ENCODE results near the gene CTDP1.

CTDP1 gene

DNA sequence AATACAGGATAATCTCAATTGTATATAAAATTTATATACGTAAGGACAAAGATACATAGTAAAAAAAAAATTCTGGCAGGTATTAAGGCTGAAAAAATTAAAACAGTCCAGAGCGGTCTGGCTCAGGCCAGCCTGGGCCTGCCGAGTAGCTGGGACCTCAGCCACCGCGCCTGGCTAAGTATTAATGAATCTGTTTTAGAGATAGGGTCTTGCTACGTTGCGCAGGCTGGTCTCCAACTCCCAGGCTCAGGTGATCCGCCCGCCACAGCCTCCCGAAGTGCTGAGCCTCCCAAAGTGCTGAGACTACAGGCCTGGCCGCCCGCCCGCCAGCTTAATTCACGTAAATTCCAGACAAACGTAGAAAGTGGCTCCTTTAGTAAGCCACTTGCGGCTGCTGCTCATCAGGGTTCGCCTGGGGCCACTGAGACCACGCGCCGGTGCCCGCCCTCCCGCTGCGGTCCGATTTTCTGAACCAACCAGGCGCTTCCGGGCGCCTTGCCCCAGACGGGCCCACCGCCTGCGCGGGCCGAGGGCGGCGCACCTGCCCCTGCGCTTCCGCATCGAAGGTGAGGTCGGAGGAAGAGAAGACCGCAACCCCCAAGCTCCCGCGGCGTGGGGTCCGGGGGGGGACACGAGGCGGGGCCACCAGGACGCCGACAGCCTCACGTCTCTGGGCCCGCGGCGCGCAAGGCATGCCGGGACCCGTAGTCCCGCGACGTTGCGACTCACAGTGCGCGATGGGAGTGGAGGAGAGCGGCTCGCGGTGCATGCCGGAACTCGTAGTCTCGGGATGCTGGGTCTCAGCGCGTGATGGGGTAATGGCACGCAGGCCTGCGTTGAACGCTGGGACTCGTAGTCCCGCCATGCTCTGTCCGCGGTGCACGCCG, 695 bp upstream of the CTDP1 start:
- peak; percentile 98 for DNase-seq (ENCODE audit: low read depth)
- peak overlapping the region; percentile 87 for H3K4me3 ChIP-seq (ENCODE audit: low read length)
- TF ChIP-seq, protein P1, sequence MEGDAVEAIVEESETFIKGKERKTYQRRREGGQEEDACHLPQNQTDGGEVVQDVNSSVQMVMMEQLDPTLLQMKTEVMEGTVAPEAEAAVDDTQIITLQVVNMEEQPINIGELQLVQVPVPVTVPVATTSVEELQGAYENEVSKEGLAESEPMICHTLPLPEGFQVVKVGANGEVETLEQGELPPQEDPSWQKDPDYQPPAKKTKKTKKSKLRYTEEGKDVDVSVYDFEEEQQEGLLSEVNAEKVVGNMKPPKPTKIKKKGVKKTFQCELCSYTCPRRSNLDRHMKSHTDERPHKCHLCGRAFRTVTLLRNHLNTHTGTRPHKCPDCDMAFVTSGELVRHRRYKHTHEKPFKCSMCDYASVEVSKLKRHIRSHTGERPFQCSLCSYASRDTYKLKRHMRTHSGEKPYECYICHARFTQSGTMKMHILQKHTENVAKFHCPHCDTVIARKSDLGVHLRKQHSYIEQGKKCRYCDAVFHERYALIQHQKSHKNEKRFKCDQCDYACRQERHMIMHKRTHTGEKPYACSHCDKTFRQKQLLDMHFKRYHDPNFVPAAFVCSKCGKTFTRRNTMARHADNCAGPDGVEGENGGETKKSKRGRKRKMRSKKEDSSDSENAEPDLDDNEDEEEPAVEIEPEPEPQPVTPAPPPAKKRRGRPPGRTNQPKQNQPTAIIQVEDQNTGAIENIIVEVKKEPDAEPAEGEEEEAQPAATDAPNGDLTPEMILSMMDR (conservative IDR thresholded peaks at IDR 0.05; ENCODE audit: low read depth, low read length), result no peak

DNA sequence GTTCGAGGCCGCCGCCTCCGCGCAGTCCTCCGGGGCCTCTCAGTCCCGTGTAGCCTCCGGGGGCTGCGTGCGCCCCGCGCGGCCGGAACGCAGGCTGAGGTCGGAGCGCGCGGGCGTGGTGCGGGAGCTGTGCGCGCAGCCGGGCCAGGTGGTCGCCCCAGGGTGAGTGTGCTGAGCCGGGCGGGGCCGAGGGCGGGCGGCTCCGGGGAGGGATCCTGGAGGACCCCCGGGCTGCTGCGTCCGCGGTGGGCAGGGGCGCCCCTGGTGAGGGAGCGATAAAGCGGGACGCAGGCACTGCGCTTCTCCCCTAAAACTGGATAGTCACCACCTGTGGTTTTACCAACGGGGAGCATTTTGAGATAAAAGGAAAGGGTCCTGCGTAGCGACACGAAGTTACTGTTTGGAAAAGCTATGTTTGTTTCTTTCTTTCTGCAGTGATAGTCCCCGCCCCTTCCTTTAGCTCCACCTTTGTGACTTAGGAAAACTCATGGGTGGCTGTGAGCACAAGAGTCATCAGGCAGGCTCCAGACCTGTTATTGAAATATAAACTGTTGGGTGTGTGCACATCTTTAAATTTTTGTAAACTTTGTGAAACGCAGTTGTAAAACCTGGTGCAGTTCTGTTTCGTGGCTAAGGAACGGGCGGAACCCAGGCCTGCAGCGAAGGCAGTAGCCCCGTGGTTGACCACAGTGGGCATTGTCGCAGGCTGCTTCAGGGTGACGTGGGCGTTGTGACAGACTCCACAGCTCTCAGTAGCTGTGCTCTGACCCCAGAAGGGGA, 687 bp downstream of the CTDP1 start:
- peak; percentile 25 for DNase-seq (ENCODE audit: low read depth)
- TF ChIP-seq, protein P1 (conservative IDR thresholded peaks at IDR 0.05; ENCODE audit: low read depth, low read length), result no peak
- H3K4me3 ChIP-seq (ENCODE audit: low read length), result peak overlapping the region; percentile 87

DNA sequence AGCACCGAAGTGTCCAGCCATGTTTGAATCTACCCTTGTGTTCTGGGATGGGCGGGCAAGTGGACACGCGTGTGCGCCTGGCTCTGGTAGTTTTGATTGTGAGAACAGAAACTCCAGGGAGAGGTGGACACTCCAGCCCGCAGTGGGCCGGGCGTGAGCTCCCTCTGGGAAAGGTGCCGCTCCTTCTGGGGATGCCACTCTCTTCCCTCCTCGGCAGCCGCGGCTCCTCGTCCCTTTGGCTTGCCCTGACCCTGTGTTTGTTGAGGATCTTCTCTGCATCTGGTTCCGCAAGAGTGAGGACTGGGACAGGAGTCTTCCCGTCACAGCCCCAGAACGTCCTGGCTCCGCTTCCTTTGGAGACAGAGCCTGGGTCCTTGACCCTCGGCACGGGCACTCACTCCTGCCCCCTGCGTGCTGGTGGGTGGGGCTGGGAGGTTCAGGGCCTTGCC, 1.3 kb downstream of the CTDP1 start:
- no peak for DNase-seq (ENCODE audit: low read depth)
- TF ChIP-seq, protein P1 (conservative IDR thresholded peaks at IDR 0.05; ENCODE audit: low read depth, low read length), result no peak
- H3K4me3 ChIP-seq (ENCODE audit: low read length), result peak overlapping the region; percentile 87

DNA sequence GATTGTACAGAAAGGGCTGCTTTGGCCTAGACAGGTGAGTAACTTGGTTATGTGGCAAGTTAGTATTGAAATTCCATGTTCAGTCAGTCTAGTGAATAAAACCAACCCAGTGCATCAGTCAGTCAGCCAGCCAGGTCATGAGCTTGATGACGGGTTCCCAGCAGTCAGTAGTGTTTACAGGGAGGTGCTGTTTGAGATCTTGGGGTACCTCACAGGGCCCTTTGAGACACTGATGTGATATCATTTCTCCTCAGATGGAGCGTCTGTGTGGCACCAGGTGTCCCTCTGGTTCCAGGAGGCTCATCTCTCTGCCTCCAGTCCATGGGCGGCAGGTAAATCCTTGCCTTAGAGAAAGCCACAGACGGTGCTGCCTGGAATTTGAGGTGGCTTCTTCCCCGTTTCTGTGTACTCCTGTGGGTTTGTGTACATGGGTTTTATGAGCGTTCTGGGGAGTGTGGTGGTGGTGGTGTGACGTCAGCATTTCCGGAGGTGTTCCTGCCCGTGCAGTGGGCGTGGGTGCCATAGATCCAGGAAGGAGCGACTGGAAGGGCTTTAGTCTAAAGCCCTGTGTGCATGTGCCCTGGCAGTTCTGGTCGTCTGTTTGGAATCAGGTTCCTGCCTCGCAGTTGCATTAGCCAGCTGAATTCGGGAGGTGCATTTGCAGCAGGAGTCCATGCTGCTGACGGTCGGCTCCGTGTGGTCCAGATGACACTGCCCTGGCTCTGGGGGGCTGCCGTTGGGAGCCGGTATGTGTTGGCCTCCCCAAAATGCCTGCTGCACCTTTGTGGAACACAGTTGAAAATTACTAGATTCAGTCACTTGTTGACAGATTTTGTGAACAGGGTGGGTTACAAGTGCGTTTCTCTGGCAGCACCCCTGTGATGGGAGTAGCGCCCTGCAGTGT, 2.1 kb downstream of the CTDP1 start:
- H3K4me3 ChIP-seq (ENCODE audit: low read length), result no peak overlapping the region
- no peak for DNase-seq (ENCODE audit: low read depth)
- TF ChIP-seq, protein P1 (conservative IDR thresholded peaks at IDR 0.05; ENCODE audit: low read depth, low read length), result no peak

DNA sequence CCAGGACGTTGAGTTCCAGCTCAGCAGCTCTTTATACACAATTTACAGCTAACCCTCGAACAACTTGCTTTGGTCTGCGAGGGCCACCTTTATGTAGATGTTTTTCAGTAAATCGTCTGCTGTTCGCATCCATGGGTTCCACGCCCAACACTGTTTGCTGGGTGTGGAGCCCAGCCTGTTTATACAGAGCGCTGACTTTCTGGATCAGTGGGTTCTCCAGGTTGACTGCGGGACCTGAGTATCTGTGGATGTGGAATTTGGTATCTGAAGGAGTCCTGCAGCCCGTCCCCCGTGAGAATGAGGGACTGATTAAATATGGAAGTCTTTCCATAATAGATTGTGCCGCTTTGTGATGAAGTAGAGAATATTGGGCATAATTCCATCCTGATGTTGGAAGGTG, 2.9 kb downstream of the CTDP1 start:
- H3K4me3 ChIP-seq (ENCODE audit: low read length), result no peak overlapping the region
- TF ChIP-seq, protein P1 (conservative IDR thresholded peaks at IDR 0.05; ENCODE audit: low read depth, low read length), result no peak
- DNase-seq (ENCODE audit: low read depth), result no peak

DNA sequence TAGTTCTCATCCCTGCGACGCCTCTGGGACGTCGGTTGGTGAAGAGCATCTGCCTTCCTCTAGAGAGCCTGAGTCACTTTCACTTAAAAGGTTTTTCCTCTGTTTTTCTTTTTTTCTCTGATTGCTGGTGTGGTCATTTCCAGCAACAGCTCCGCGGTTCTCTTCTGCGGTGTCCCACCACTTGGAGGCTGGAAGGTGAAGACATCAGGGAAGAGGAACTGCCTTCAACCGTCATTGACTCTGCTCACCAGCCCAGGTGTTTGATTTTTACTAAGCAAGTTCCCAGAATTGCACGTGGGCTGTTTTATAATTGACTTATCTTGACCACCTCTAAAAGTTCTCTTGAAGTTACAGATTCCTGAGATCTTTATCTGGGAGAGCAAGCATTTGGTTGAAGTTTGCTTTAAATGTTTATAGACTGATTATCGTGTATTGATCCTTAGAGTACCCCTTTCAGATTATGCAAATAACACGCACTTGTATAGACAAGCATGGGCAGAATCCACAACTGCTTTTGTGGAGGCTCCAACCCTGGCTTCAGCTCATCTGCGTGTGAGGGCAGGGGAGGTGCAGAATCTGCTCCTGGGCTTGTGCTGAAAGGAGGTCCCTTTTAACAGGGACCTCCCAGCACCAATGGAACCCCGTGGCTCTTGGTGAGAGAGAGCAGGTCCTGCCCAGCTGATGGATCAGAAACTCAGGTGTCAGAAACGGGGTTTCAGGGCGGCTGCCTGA, 3.5 kb downstream of the CTDP1 start:
- H3K4me3 ChIP-seq (ENCODE audit: low read length), result no peak overlapping the region
- DNase-seq (ENCODE audit: low read depth), result no peak
- TF ChIP-seq, protein P1 (conservative IDR thresholded peaks at IDR 0.05; ENCODE audit: low read depth, low read length), result no peak
